ENCODE measurements around the gene USP5.

GRCh38 chr12:6912164-6912935, 60.4 kb downstream of the USP5 start:
- no peak for TF ChIP-seq POLR2AphosphoS5 (IDR thresholded peaks at IDR 0.05; ENCODE audit: low read depth, low read length)
- TF ChIP-seq EZH2 (IDR thresholded peaks at IDR 0.05), result no peak
- TF ChIP-seq, protein P1, sequence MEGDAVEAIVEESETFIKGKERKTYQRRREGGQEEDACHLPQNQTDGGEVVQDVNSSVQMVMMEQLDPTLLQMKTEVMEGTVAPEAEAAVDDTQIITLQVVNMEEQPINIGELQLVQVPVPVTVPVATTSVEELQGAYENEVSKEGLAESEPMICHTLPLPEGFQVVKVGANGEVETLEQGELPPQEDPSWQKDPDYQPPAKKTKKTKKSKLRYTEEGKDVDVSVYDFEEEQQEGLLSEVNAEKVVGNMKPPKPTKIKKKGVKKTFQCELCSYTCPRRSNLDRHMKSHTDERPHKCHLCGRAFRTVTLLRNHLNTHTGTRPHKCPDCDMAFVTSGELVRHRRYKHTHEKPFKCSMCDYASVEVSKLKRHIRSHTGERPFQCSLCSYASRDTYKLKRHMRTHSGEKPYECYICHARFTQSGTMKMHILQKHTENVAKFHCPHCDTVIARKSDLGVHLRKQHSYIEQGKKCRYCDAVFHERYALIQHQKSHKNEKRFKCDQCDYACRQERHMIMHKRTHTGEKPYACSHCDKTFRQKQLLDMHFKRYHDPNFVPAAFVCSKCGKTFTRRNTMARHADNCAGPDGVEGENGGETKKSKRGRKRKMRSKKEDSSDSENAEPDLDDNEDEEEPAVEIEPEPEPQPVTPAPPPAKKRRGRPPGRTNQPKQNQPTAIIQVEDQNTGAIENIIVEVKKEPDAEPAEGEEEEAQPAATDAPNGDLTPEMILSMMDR (IDR thresholded peaks at IDR 0.05 in 2 of 3, conservative IDR thresholded peaks at IDR 0.05 in 1 of 3; ENCODE audit: borderline replicate concordance in 1 of 3, insufficient read depth in 1 of 3, low read depth in 2 of 3, low read length in 2 of 3), result no peak
- TF ChIP-seq POLR2A (IDR thresholded peaks at IDR 0.05; ENCODE audit: borderline replicate concordance, extremely low read depth, insufficient read depth, insufficient read length), result no peak
- TF ChIP-seq TCF7L2 (IDR thresholded peaks at IDR 0.05; ENCODE audit: borderline replicate concordance, extremely low read depth, insufficient read depth, insufficient read length), result no peak
- TF ChIP-seq FOSL1 (IDR thresholded peaks at IDR 0.05; ENCODE audit: low read depth), result no peak
- TF ChIP-seq SIN3A (IDR thresholded peaks at IDR 0.05; ENCODE audit: low read depth), result no peak
